Endothelial cell of umbilical vein (primary cell): ENCODE data around the gene CDHR4. TPM values are rescaled to one million over a fixed set of nuclear protein-coding genes. Genes with fewer than 3 reads are reported as not detected.
A peak's percentile ranks its signal among the peaks of the same experiment; 100 is the strongest.

Source experiments
- BruUV-seq: library from RNA; stranded (reverse); fragments of 400-500 nt; replicated peaks from 2 replicates; lab custom pipeline; 2021; lab: Mats Ljungman, UMichigan
- CTCF ChIA-PET: fragments of 300-600, 350-600 bp; sonication (Branson Sonifier 250); formaldehyde crosslinking; loops from one replicate; lab custom pipeline; 2021; ENCODE audit warnings: antibody characterized with exemption, inconsistent platforms; lab: Charles Lee
- POLR2A ChIA-PET: fragments of 300-600, 350-600 bp; sonication (Branson Sonifier 250); formaldehyde crosslinking; loops from one replicate; lab custom pipeline; 2021; ENCODE audit warnings: antibody characterized with exemption, inconsistent platforms; lab: Charles Lee
- DNase-seq: peaks from one replicate; pipeline ENCODE4 v3.0.0-alpha.2; 2011; ENCODE audit warnings: low read depth, low spot score
- FAIRE-seq: peaks from 2 replicates; lab custom pipeline; 2011; peaks lifted over from hg19 to GRCh38; lab: Jason Lieb, UNC
- H2AFZ ChIP-seq: 2 replicates; pipeline ENCODE4 v1.6.0; 2012; ENCODE audit warnings: low read depth, low read length, control low read depth, inconsistent platforms
- H3K27ac ChIP-seq: 2 replicates; pipeline ENCODE4 v1.5.1; 2011; ENCODE audit warnings: low read depth, mild to moderate bottlenecking, control low read depth, low read length, moderate library complexity; ENCODE audit not compliant: insufficient read depth
- H3K27me3 ChIP-seq, 2 experiments: 2 replicates each; pipeline versions ENCODE4 v1.6.0 to v1.6.1; 2011; ENCODE audit warnings: low read length in 2 of 2, mixed read lengths in 1 of 2; ENCODE audit not compliant: control insufficient read depth in 2 of 2, insufficient read depth in 2 of 2
- H3K36me3 ChIP-seq, 2 experiments: 2 replicates in 1 of 2; 3 replicates in 1 of 2; pipeline ENCODE4 v1.5.1; 2011; ENCODE audit warnings: low read length in 2 of 2, mild to moderate bottlenecking in 1 of 2, moderate library complexity in 1 of 2; ENCODE audit not compliant: control insufficient read depth in 2 of 2, insufficient read depth in 2 of 2; ENCODE audit errors: extremely low read depth in 1 of 2
- H3K4me1 ChIP-seq: 3 replicates; pipeline ENCODE4 v1.5.1; 2011; ENCODE audit warnings: mild to moderate bottlenecking, low read length; ENCODE audit not compliant: control insufficient read depth, insufficient read depth; ENCODE audit errors: extremely low read depth
- H3K4me2 ChIP-seq: 2 replicates; pipeline ENCODE4 v1.6.1; 2011; ENCODE audit warnings: low read length, control low read depth, mixed read lengths; ENCODE audit not compliant: insufficient read depth
- H3K4me3 ChIP-seq, 3 experiments: fragments of 200-600 bp in 1 of 3; sonication (generic), shearing (Covaris generic) in 1 of 3; replicated peaks in 1 of 3; 2 replicates each; pipeline ENCODE4 v1.5.1; 2011 to 2016; ENCODE audit warnings: control low read depth in 3 of 3, low read length in 3 of 3, mild to moderate bottlenecking in 2 of 3, inconsistent platforms in 1 of 3, low read depth in 1 of 3, moderate library complexity in 1 of 3; ENCODE audit not compliant: insufficient read depth in 1 of 3
- H3K79me2 ChIP-seq: 2 replicates; pipeline ENCODE4 v1.6.0; 2012; ENCODE audit warnings: low read length, inconsistent platforms; ENCODE audit not compliant: control insufficient read depth, insufficient read depth
- H3K9ac ChIP-seq: replicated peaks from 2 replicates; pipeline ENCODE3; 2011; ENCODE audit warnings: low read length, control low read depth; ENCODE audit not compliant: insufficient read depth; ENCODE audit errors: extremely low read depth
- H3K9me1 ChIP-seq: replicated peaks from 3 replicates; pipeline ENCODE4 v1.6.0; 2011; ENCODE audit warnings: mild to moderate bottlenecking, low read length; ENCODE audit not compliant: control insufficient read depth, insufficient read depth; ENCODE audit errors: extremely low read depth
- H3K9me3 ChIP-seq: replicated peaks from 2 replicates; pipeline ENCODE4 v1.5.1; 2012; ENCODE audit warnings: low read length, inconsistent platforms; ENCODE audit not compliant: control insufficient read depth, insufficient read depth
- H4K20me1 ChIP-seq: replicated peaks from 2 replicates; pipeline ENCODE3; 2011; ENCODE audit warnings: mild to moderate bottlenecking, low read length; ENCODE audit not compliant: control insufficient read depth, insufficient read depth; ENCODE audit errors: extremely low read depth
- CTCF ChIP-seq, 2 donors: IDR thresholded peaks; 1 replicate in 1 of 2; 2 replicates in 1 of 2; pipeline ENCODE4 v1.5.1; 2011; ENCODE audit warnings: low read length in 2 of 2, mild to moderate bottlenecking in 2 of 2, moderate library complexity in 2 of 2, control low read depth in 1 of 2, inconsistent platforms in 1 of 2, low read depth in 1 of 2; ENCODE audit not compliant: insufficient read depth in 1 of 2; ENCODE audit errors: extremely low read depth in 1 of 2
- EZH2 ChIP-seq: IDR thresholded peaks from 2 replicates; pipeline ENCODE4 v1.6.1; 2012; ENCODE audit warnings: borderline replicate concordance, low read depth, mild to moderate bottlenecking, moderate library complexity, low read length, inconsistent platforms; ENCODE audit not compliant: severe bottlenecking
- FOS ChIP-seq: IDR thresholded peaks from 2 replicates; pipeline ENCODE4 v1.6.1; 2011; ENCODE audit warnings: mild to moderate bottlenecking, low read length, moderate library complexity, borderline replicate concordance; ENCODE audit not compliant: insufficient read depth
- GATA2 ChIP-seq: IDR thresholded peaks from 2 replicates; pipeline ENCODE4 v1.7.0; 2011; ENCODE audit warnings: low read depth, mild to moderate bottlenecking, moderate library complexity, mixed read lengths, low read length; ENCODE audit not compliant: insufficient read length, insufficient read depth
- JUN ChIP-seq: IDR thresholded peaks from 2 replicates; pipeline ENCODE4 v1.6.1; 2011; ENCODE audit warnings: borderline replicate concordance, low read depth; ENCODE audit not compliant: insufficient read length, insufficient read depth
- MAX ChIP-seq: IDR thresholded peaks from 2 replicates; pipeline ENCODE4 v1.6.1; 2011; ENCODE audit not compliant: insufficient read depth, insufficient read length
- POLR2A ChIP-seq: IDR thresholded peaks from 2 replicates; pipeline ENCODE4 v1.6.1; 2012; ENCODE audit warnings: low read depth, mild to moderate bottlenecking, control low read depth, low read length
- POLR2AphosphoS5 ChIP-seq: IDR thresholded peaks from 2 replicates; pipeline ENCODE4 v1.6.1; 2012; ENCODE audit warnings: low read depth, mild to moderate bottlenecking, control low read depth, low read length, moderate library complexity; ENCODE audit not compliant: insufficient read depth
- dilution Hi-C: fragments of 300-500 bp; cut with MboI; formaldehyde crosslinking; loops from one replicate; pipeline ENCODE4 v1.15.0; 2019; ENCODE audit warnings: low sequenced_read_pairs; ENCODE audit not compliant: extremely low pct_ligation_motif_present
- intact Hi-C: fragments of 100-400 bp; cut with micrococcal nuclease; formaldehyde crosslinking; loops from one replicate; pipeline ENCODE4 v1.10.0; 2022
- polyA plus RNA-seq, 4 experiments: library from polyadenylated mRNA; depleted of rRNA in 3 of 4; stranded (reverse) in 3 of 4; unstranded in 1 of 4; fragments of >200 nt; gene quantifications; 2 replicates each; pipeline versions ENCODE4 v1.2.1 to v1.2.3, GENCODE V29; 2011 to 2012; ENCODE audit warnings: missing spikeins in 1 of 4
- total RNA-seq: library from RNA; stranded (reverse); gene quantifications from 2 replicates; pipeline ENCODE4 v1.2.3, GENCODE V29; 2021

Gene CDHR4
- total and polyA plus RNA-seq, 2 donors (not counting 3 experiments of a cell fraction or from before 2014, with no cell fraction given): 0.19 TPM; not detected in 1

DNA sequence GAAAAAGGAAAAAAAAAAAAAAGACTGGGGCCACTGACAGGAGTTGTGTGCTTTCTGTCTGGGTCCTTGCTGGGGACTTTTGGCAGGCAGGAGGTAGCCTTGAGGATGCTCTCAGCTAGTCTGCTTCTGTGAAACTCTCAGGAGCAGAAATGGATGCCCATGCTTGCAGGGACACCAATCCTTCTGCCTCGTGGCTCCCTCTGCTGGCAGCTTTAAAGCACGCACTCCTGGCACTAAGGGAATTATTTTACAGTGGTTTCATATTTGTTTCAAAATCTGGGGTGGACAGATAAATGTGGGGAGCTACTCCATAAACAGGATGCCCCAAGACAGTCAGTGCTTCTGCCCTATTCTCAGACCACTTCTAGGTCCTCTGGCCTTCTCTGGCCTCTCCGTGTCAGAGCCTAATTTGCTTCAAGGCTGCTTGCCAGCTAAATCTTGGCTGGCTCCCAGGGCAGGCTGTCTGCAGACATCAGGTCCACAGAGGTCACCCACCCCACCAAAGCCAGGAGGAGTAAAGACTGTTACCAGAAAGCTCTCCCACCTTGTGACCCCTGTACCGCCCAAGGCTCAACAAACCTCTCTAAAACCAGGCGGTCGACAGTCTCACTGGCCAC lies 39.6 kb upstream of the CDHR4 start:
- no TSS peak for BruUV-seq
- peak; percentile 93 for FAIRE-seq
- dilution Hi-C loops: no loop called here

More for the DNA sequence above, 39.6 kb upstream of the CDHR4 start:
- CTCF ChIA-PET: interaction anchor here (0.6 to 11.8 kb wide), 37 partner anchors 9 to 407 kb away, joined by 3 to 545 read pairs (median 5); partner anchors contain the start of genes AMIGO3, CDHR4, INKA1 and IP6K1
- no peak overlapping the region for H2AFZ ChIP-seq
- H3K27ac ChIP-seq: no peak overlapping the region
- intact Hi-C loops: loop anchor here (1.0 to 2.0 kb wide), 4 partner anchors 37 to 136 kb away; partner anchors contain the start of gene AMIGO3
- no peak overlapping the region for H3K9ac ChIP-seq
- H3K9me1 ChIP-seq: no peaks in the 10 kb centered on the region
- H3K79me2 ChIP-seq: no peaks in the 10 kb centered on the region
- H3K9me3 ChIP-seq: no peaks in the 10 kb centered on the region
- DNase-seq: peak; percentile 82
- H3K27me3 ChIP-seq: no peaks in the 10 kb centered on the region
- no peaks in the 10 kb centered on the region for H3K36me3 ChIP-seq
- peaks cover 15% of the 10 kb centered on the region for H3K4me1 ChIP-seq
- H3K4me2 ChIP-seq: no peak overlapping the region
- no peak for TF ChIP-seq JUN
- no peak for TF ChIP-seq GATA2
- no peak for TF ChIP-seq MAX
- peak; percentile 82 to 93 for TF ChIP-seq CTCF (IDR thresholded peaks at IDR 0.05; ENCODE audit: extremely low read depth in 1 of 2, insufficient read depth in 1 of 2, low read depth in 1 of 2, low read length in 2 of 2)
- no peak for TF ChIP-seq POLR2A
- no peak for TF ChIP-seq EZH2
- TF ChIP-seq POLR2AphosphoS5: no peak
- TF ChIP-seq FOS: no peak
- POLR2A ChIA-PET: interaction anchor here (1.0 to 2.0 kb wide), 4 partner anchors 33 to 53 kb away, joined by 3 to 15 read pairs (median 6); partner anchors contain the start of genes INKA1 and IP6K1
- H4K20me1 ChIP-seq: no peaks in the 10 kb centered on the region
- H3K4me3 ChIP-seq: no peak overlapping the region
